SK-N-SH treated with all-trans-retinoic acid at 6 μM for 48 hours (cell line): ENCODE data around the gene TMPRSS5.

Experiments
- ATAC-seq: fragments of 200-7000 bp; cut with Tn5 transposase; 3 replicates; pipeline ENCODE4 v1.9.1; 2020; ENCODE audit warnings: mild to moderate bottlenecking, moderate library complexity
- ARNTL ChIP-seq: fragments of 450-650 bp; formaldehyde crosslinking; IDR thresholded peaks from 2 replicates; pipeline ENCODE4 v1.5.0; 2020; ENCODE audit warnings: low read depth, mild to moderate bottlenecking, moderate library complexity, borderline replicate concordance
- CSDC2 ChIP-seq: fragments of 250-450 bp; sonication (Bioruptor Pico); IDR thresholded peaks from 2 replicates; pipeline ENCODE4 v1.5.0; 2020; ENCODE audit warnings: mild to moderate bottlenecking, moderate library complexity
- CSRNP3 ChIP-seq: fragments of 250-450 bp; sonication (Bioruptor Pico); IDR thresholded peaks from 2 replicates; pipeline ENCODE4 v1.5.1; 2021; ENCODE audit warnings: mild to moderate bottlenecking, moderate library complexity
- ISL1 ChIP-seq: fragments of 250-450 bp; sonication (Bioruptor Pico); IDR thresholded peaks from 2 replicates; pipeline ENCODE4 v2.1.2; 2022; ENCODE audit warnings: mild to moderate bottlenecking, moderate library complexity
- OSR1 ChIP-seq: fragments of 250-450 bp; sonication (Bioruptor Pico); IDR thresholded peaks from 2 replicates; pipeline ENCODE4 v1.8.0; 2022; ENCODE audit warnings: moderate library complexity, mild to moderate bottlenecking, inconsistent platforms
- PPARA ChIP-seq: fragments of 250-450 bp; sonication (Bioruptor Pico); IDR thresholded peaks from 2 replicates; pipeline ENCODE4 v1.5.0; 2020; ENCODE audit warnings: mild to moderate bottlenecking, borderline replicate concordance
- SNAI2 ChIP-seq: fragments of 250-450 bp; sonication (Bioruptor Pico); IDR thresholded peaks from 2 replicates; pipeline ENCODE4 v1.5.0; 2020; ENCODE audit warnings: mild to moderate bottlenecking, moderate library complexity
- TCF4 ChIP-seq: fragments of 250-450 bp; sonication (Bioruptor Pico); IDR thresholded peaks from 2 replicates; pipeline ENCODE4 v1.8.0; 2021; ENCODE audit warnings: mild to moderate bottlenecking, moderate library complexity, borderline replicate concordance
- TOX ChIP-seq: fragments of 250-450 bp; sonication (Bioruptor Pico); IDR thresholded peaks from 2 replicates; pipeline ENCODE4 v1.8.0; 2021; ENCODE audit warnings: mild to moderate bottlenecking, moderate library complexity, borderline replicate concordance
- TSHZ2 ChIP-seq: fragments of 250-450 bp; sonication (Bioruptor Pico); IDR thresholded peaks from 2 replicates; pipeline ENCODE4 v1.5.0; 2020; ENCODE audit warnings: mild to moderate bottlenecking, moderate library complexity
- ZFP30 ChIP-seq: fragments of 450-650 bp; formaldehyde crosslinking; IDR thresholded peaks from 2 replicates; pipeline ENCODE4 v1.5.0; 2022; ENCODE audit warnings: mild to moderate bottlenecking, moderate library complexity
- ZNF70 ChIP-seq: fragments of 450-650 bp; formaldehyde crosslinking; IDR thresholded peaks from 2 replicates; pipeline ENCODE4 v1.5.0; 2020; ENCODE audit warnings: mild to moderate bottlenecking, moderate library complexity
- ZNF8 ChIP-seq: fragments of 450-650 bp; formaldehyde crosslinking; IDR thresholded peaks from 2 replicates; pipeline ENCODE4 v1.5.0; 2020; ENCODE audit warnings: mild to moderate bottlenecking, moderate library complexity
- TF ChIP-seq, protein P1 (sequence below): fragments of 250-450 bp; sonication (Bioruptor Pico); IDR thresholded peaks from 2 replicates; pipeline ENCODE4 v1.5.1; 2020; ENCODE audit warnings: low read depth, mild to moderate bottlenecking, moderate library complexity
- TF ChIP-seq, protein P2 (sequence below): fragments of 250-450 bp; sonication (Bioruptor Pico); IDR thresholded peaks from 2 replicates; pipeline ENCODE4 v1.8.0; 2021; ENCODE audit warnings: low read depth, mild to moderate bottlenecking, moderate library complexity, borderline replicate concordance
- TF ChIP-seq, protein P3 (sequence below): fragments of 250-450 bp; sonication (Bioruptor Pico); IDR thresholded peaks from 2 replicates; pipeline ENCODE4 v1.8.0; 2020; ENCODE audit warnings: mild to moderate bottlenecking, moderate library complexity, borderline replicate concordance

The TMPRSS5 gene

GRCh38 chr11:113655771-113656170 is 50.3 kb downstream of the TMPRSS5 start:
- TF ChIP-seq SNAI2 (no peak), TSHZ2 (CRISPR knock-in tag) (no peak), ZNF70 (CRISPR knock-in tag) (no peak), CSRNP3 (CRISPR knock-in tag) (no peak), OSR1 (no peak), ARNTL (CRISPR knock-in tag) (no peak)
- TF ChIP-seq, protein P1, sequence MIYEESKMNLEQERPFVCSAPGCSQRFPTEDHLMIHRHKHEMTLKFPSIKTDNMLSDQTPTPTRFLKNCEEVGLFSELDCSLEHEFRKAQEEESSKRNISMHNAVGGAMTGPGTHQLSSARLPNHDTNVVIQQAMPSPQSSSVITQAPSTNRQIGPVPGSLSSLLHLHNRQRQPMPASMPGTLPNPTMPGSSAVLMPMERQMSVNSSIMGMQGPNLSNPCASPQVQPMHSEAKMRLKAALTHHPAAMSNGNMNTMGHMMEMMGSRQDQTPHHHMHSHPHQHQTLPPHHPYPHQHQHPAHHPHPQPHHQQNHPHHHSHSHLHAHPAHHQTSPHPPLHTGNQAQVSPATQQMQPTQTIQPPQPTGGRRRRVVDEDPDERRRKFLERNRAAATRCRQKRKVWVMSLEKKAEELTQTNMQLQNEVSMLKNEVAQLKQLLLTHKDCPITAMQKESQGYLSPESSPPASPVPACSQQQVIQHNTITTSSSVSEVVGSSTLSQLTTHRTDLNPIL (CRISPR knock-in tag): no peak
- ATAC-seq: no peak

GRCh38 chr11:113651023-113651422 is 55.1 kb downstream of the TMPRSS5 start:
- ATAC-seq: no peak
- no peak for TF ChIP-seq ARNTL (CRISPR knock-in tag)
- TF ChIP-seq CSDC2: no peak
- no peak for TF ChIP-seq SNAI2
- TF ChIP-seq TOX: no peak
- TF ChIP-seq, protein P2, sequence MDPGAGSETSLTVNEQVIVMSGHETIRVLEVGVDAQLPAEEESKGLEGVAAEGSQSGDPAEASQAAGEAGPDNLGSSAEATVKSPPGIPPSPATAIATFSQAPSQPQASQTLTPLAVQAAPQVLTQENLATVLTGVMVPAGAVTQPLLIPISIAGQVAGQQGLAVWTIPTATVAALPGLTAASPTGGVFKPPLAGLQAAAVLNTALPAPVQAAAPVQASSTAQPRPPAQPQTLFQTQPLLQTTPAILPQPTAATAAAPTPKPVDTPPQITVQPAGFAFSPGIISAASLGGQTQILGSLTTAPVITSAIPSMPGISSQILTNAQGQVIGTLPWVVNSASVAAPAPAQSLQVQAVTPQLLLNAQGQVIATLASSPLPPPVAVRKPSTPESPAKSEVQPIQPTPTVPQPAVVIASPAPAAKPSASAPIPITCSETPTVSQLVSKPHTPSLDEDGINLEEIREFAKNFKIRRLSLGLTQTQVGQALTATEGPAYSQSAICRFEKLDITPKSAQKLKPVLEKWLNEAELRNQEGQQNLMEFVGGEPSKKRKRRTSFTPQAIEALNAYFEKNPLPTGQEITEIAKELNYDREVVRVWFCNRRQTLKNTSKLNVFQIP (CRISPR knock-in tag): no peak
- TF ChIP-seq ZFP30 (CRISPR knock-in tag): no peak
- TF ChIP-seq, protein P3, sequence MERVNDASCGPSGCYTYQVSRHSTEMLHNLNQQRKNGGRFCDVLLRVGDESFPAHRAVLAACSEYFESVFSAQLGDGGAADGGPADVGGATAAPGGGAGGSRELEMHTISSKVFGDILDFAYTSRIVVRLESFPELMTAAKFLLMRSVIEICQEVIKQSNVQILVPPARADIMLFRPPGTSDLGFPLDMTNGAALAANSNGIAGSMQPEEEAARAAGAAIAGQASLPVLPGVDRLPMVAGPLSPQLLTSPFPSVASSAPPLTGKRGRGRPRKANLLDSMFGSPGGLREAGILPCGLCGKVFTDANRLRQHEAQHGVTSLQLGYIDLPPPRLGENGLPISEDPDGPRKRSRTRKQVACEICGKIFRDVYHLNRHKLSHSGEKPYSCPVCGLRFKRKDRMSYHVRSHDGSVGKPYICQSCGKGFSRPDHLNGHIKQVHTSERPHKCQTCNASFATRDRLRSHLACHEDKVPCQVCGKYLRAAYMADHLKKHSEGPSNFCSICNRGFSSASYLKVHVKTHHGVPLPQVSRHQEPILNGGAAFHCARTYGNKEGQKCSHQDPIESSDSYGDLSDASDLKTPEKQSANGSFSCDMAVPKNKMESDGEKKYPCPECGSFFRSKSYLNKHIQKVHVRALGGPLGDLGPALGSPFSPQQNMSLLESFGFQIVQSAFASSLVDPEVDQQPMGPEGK: no peak
- no peak for TF ChIP-seq ZNF8 (CRISPR knock-in tag)
- TF ChIP-seq ISL1 (CRISPR knock-in tag): no peak
- TF ChIP-seq, all 23 proteins: peak for 0

DNA sequence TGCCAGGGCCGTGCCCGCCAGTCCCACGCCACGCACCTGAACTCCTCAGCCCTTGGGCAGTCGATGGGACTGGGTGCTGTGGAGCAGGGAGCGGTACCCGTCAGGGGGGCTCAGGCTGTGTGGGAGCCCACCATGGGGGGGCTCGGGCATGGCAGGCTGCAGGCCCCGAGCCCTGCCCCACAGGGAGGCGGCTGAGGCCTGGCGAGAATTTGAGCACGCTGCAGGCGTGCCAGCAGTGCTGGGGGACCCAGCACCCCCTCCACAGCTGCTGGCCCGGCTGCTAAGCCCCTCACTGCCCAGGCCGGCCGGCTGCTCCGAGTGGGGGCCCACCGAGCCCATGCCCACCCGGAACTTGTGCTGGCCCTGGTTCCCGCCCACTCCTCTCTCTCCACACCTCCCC is 56.8 kb downstream of the TMPRSS5 start:
- no peak for ATAC-seq
- TF ChIP-seq TCF4 (CRISPR knock-in tag): no peak
- no peak for TF ChIP-seq OSR1
- TF ChIP-seq, protein P3: no peak
- no peak for TF ChIP-seq ISL1 (CRISPR knock-in tag)
- TF ChIP-seq SNAI2: no peak
- TF ChIP-seq ZNF8 (CRISPR knock-in tag): no peak
- TF ChIP-seq, all 23 proteins: peak for 0

- TF ChIP-seq PPARA (CRISPR knock-in tag): no peak
- no peak for ATAC-seq
These were observed 58.3 kb downstream of the TMPRSS5 start for GRCh38 chr11:113647856-113648255.
